Measurements from ENCODE around the gene DNER. TPM values are rescaled to one million over a fixed set of nuclear protein-coding genes. Genes with fewer than 3 reads are reported as not detected.

DNER gene
- total RNA-seq, 1 donor from 2014 or later, result 0.10 TPM

Other genes starting within 250 kb of the DNER start
- 79.9 TPM for gene TRIP12, start 207.5 kb upstream of the DNER start, total RNA-seq
- gene FBXO36, start 207.9 kb upstream of the DNER start, total RNA-seq, result 1.1 TPM